HG03139 (cell line): ENCODE data around the gene PSG11.
"Not testable (repeated sequence)": the region's sequence is repeated elsewhere in the genome, so short reads cannot be mapped to it uniquely, and the experiment has no call there.

Experiments used
- ATAC-seq: cut with Tn5 transposase; IDR thresholded peaks from one replicate; pipeline ENCODE4 v1.9.1; 2021; ENCODE audit not compliant: unreplicated experiment

Gene PSG11

GRCh38 chr19:43026369-43026768 is at the start of gene PSG11:
TSS of gene PSG11 (minus strand) at chr19:43026469. CDS start at chr19:43026372, 97 bp downstream.
- ATAC-seq: not testable (repeated sequence)

GRCh38 chr19:43062418-43062817 is 36.1 kb upstream of the PSG11 start:
- ATAC-seq: not testable (repeated sequence)

- not testable (repeated sequence) for ATAC-seq
These were observed 35.1 kb upstream of the PSG11 start for GRCh38 chr19:43061326-43061725.

DNA sequence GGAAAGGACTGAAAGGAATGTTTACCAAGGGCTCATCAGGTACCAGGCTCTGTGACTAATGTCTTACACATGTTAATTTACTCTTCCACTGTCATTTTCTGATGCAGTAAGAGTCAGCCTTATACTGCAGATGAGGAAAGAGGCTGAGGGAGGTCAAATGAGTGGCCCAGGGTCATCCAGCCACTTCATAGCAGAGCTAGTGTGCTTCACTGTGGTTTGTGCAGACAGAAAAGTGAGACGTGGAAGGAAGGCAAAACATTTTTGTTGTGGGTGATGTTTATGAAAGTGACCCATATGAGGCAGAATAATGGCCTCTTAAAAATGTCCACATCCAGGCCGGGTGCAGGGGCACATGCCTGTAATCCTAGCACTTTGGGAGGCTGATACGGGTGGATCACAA is 34.0 kb upstream of the PSG11 start:
- ATAC-seq: not testable (repeated sequence)

- not testable (repeated sequence) for ATAC-seq
These were observed 33.2 kb upstream of the PSG11 start for GRCh38 chr19:43059482-43059881.

DNA sequence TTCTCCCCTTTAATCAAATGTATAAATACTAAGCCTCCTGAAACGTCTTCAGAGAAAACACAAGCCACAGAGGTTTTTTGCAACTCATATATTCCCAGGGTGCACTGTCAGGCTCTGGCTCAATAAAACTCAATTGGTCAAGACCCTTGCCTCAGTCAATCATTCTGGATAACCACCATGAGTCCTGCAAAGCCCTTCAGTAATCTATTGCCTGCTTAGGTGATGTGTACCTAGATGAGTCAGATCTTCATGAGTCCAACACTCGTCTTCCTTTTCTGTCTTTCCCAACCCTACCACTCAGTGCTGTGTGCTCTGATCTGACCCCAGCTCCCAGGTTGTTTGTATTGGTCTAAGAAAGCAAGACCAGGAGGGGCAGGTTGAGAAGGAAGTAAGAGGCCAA is 32.2 kb upstream of the PSG11 start:
- not testable (repeated sequence) for ATAC-seq

GRCh38 chr19:43047966-43048365 is 21.7 kb upstream of the PSG11 start:
- ATAC-seq: not testable (repeated sequence)

DNA sequence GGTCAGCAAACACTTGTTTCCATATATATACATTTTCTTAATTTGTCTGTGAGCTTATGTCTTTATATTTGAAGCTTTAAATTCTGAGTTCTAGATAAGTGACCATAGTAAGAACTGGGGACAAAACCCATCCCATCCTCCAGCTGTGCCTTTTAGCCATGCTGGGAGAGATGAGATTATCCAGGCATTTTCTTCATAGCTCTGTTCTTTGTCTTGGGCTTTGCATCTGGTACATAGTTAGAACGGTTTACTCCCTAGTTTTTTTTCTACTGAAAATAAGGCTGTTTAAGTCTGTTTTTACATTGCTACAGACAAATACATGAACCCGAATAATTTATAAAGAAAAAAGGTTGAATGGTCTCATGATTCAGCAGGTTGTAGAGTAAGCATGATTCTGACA is 20.3 kb upstream of the PSG11 start:
- not testable (repeated sequence) for ATAC-seq

DNA sequence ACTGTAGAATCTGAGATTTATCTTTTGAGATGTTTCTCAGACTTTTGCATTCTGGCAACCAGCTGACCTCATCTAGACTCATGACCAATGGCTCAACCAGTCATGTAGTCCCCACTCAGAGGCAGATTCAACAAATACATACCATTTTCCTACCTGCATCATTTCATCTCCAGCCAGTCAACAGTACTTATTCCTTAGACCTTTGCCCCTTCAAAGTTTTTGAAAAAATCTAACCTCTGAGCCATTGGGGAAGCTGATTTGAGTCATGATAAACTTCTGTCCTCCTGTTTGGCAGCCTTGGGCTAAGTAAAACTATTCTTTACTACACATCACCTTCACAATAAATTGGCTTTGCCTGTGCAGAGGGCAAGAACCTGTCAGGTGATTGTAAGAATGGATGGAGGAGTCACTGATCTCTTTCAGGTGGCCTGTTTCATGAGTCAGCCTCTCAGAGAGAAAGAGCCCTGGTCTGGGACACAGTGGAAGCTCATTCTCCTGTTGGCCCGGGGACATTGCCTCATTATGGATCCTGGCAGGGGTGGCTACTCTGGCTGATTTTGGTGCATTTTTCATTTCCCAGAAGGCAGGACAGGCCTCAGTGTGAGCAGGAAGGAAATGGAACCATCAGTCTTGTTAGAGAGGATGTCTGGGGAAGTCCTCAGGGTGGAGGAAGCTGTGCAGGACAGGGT is 17.4 kb upstream of the PSG11 start:
- ATAC-seq: not testable (repeated sequence)

- not testable (repeated sequence) for ATAC-seq
These were observed 5.4 kb upstream of the PSG11 start for GRCh38 chr19:43031645-43032044.

- ATAC-seq: no peak
These were observed 2.6 kb upstream of the PSG11 start for GRCh38 chr19:43028866-43029265.

GRCh38 chr19:43027985-43028384 is 1.7 kb upstream of the PSG11 start:
- ATAC-seq: not testable (repeated sequence)

DNA sequence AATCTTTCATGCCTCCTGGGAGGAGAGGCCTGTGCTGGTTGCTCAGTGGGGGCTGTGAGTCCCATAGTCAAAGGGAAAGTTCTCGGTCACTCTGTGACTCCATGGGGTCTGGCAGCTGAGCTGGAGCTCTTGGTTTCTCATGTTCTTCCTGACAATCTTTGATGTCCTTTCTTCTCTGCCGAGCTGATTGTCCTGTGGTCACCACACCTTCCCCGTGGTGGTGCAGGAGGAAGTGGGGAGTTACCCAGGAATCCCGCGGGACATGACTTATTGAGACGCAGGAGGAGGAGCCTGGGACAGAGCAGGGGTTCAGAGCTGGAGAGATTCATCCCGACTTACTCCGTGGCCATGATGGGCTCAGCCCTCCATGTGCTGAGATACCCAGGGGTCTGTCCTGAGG is 792 bp upstream of the PSG11 start:
- not testable (repeated sequence) for ATAC-seq

DNA sequence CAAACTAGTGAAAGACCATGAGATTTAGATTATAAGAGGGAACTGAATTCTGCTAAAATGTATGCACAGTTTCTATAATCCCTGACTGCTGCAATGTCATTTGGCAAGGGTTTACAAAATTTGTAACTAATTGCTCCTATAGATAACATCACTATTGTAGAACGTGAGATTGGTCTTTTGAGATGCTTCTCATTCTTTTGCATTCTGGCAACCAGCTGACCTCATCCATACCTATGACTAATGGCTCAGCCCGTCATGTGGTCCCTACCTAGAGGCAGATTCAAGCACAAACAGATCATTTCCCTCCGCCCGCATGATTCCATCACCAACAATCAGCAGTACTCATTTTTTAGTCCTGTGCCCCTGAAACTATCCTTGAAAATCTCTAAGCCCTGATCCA is 4.2 kb downstream of the PSG11 start:
- ATAC-seq: not testable (repeated sequence)

- ATAC-seq: not testable (repeated sequence)
These were observed 4.6 kb downstream of the PSG11 start for GRCh38 chr19:43021629-43022028.

- not testable (repeated sequence) for ATAC-seq
These were observed 6.7 kb downstream of the PSG11 start for GRCh38 chr19:43019588-43019987.

GRCh38 chr19:43005841-43006240 is 20.4 kb downstream of the PSG11 start:
- ATAC-seq: not testable (repeated sequence)

GRCh38 chr19:43004846-43005245 is 21.4 kb downstream of the PSG11 start:
- ATAC-seq: not testable (repeated sequence)

- ATAC-seq: not testable (repeated sequence)
These were observed 22.6 kb downstream of the PSG11 start for GRCh38 chr19:43003634-43004033.

DNA sequence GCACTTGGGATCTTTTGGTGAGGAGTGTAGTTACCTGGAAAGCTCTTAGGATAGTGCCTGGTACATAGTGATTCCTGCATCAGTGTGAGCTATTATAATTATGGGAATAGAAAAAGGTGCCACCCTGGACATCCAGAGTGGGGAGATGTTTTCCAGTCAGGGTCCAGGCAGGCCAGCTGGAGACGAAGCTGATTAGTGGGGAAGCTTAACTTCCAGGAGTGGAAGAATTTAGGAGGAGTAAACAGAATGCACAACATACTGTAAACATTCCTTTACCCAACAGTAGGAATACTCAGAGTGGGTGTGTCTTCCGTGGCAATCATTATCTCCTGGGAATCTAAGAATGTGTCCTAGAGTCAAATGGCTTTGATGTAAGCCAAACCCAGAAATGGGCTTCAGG is 23.3 kb downstream of the PSG11 start:
- ATAC-seq: not testable (repeated sequence)

- ATAC-seq: not testable (repeated sequence)
These were observed 30.1 kb downstream of the PSG11 start for GRCh38 chr19:42996161-42996560.

- ATAC-seq: not testable (repeated sequence)
These were observed 34.2 kb downstream of the PSG11 start for GRCh38 chr19:42992029-42992604.
